PFSK-1 (cell line): Measurements from ENCODE around the gene METTL26.

Experiments
- FOXP2 ChIP-seq: optimal IDR thresholded peaks from 2 replicates; pipeline ENCODE3; 2011; ENCODE audit warnings: borderline replicate concordance, control low read depth, inconsistent platforms; ENCODE audit not compliant: insufficient read depth; ENCODE audit errors: extremely low read length, extremely low read depth
- POLR2AphosphoS5 ChIP-seq: IDR thresholded peaks from 2 replicates; pipeline ENCODE4 v1.6.1; 2012; ENCODE audit warnings: low read depth, mild to moderate bottlenecking, control low read depth, low read length, moderate library complexity
- REST ChIP-seq, 2 experiments: IDR thresholded peaks; 2 replicates each; pipeline versions ENCODE4 v1.6.1 to v1.8.0; 2011 to 2012; ENCODE audit warnings: low read depth in 2 of 2, low read length in 2 of 2, control low read depth in 1 of 2, inconsistent platforms in 1 of 2, mild to moderate bottlenecking in 1 of 2, moderate library complexity in 1 of 2; ENCODE audit not compliant: insufficient read depth in 1 of 2
- SIN3A ChIP-seq: IDR thresholded peaks from 2 replicates; pipeline ENCODE4 v1.6.1; 2012; ENCODE audit warnings: mild to moderate bottlenecking, low read length, moderate library complexity, borderline replicate concordance; ENCODE audit not compliant: insufficient read depth
- TAF1 ChIP-seq: IDR thresholded peaks from 2 replicates; pipeline ENCODE4 v1.6.1; 2012; ENCODE audit warnings: low read length, control low read depth, borderline replicate concordance; ENCODE audit not compliant: insufficient read depth

Gene METTL26

GRCh38 chr16:629833-630248 lies 6.3 kb downstream of the METTL26 start:
- TF ChIP-seq FOXP2 (no peak), REST (IDR thresholded peaks at IDR 0.05; ENCODE audit: insufficient read depth in 1 of 2, low read depth in 2 of 2, low read length in 2 of 2) (no peak), POLR2AphosphoS5 (no peak), SIN3A (no peak), TAF1 (no peak)

- TF ChIP-seq POLR2AphosphoS5 (no peak), FOXP2 (no peak), TAF1 (no peak), SIN3A (no peak), REST (IDR thresholded peaks at IDR 0.05; ENCODE audit: insufficient read depth in 1 of 2, low read depth in 2 of 2, low read length in 2 of 2) (no peak)
Measured at GRCh38 chr16:629185-629832, 6.8 kb downstream of the METTL26 start.

GRCh38 chr16:628321-629061 lies 7.6 kb downstream of the METTL26 start:
- TF ChIP-seq FOXP2 (no peak), POLR2AphosphoS5 (no peak), REST (IDR thresholded peaks at IDR 0.05; ENCODE audit: insufficient read depth in 1 of 2, low read depth in 2 of 2, low read length in 2 of 2) (no peak), SIN3A (no peak), TAF1 (no peak)

GRCh38 chr16:627454-628239 lies 8.5 kb downstream of the METTL26 start:
- no peak for TF ChIP-seq FOXP2

GRCh38 chr16:626787-627453 lies 9.2 kb downstream of the METTL26 start:
- TF ChIP-seq TAF1, result no peak

GRCh38 chr16:625977-626765 lies 9.9 kb downstream of the METTL26 start:
- TF ChIP-seq FOXP2 (no peak), REST (IDR thresholded peaks at IDR 0.05; ENCODE audit: insufficient read depth in 1 of 2, low read depth in 2 of 2, low read length in 2 of 2) (no peak), POLR2AphosphoS5 (no peak), SIN3A (no peak), TAF1 (no peak)
